NCI-H146 treated with DMSO at 0.1 percent for 48 hours (cell line): Measurements from ENCODE around the gene RTP1.
"Not testable (repeated sequence)": the region's sequence is repeated elsewhere in the genome, so short reads cannot be mapped to it uniquely, and the experiment has no call there.

Experiments
- DNase-seq: peaks from one replicate; lab custom pipeline; 2025; ENCODE audit not compliant: unreplicated experiment; lab: John Stamatoyannopoulos, UW

The RTP1 gene

DNA sequence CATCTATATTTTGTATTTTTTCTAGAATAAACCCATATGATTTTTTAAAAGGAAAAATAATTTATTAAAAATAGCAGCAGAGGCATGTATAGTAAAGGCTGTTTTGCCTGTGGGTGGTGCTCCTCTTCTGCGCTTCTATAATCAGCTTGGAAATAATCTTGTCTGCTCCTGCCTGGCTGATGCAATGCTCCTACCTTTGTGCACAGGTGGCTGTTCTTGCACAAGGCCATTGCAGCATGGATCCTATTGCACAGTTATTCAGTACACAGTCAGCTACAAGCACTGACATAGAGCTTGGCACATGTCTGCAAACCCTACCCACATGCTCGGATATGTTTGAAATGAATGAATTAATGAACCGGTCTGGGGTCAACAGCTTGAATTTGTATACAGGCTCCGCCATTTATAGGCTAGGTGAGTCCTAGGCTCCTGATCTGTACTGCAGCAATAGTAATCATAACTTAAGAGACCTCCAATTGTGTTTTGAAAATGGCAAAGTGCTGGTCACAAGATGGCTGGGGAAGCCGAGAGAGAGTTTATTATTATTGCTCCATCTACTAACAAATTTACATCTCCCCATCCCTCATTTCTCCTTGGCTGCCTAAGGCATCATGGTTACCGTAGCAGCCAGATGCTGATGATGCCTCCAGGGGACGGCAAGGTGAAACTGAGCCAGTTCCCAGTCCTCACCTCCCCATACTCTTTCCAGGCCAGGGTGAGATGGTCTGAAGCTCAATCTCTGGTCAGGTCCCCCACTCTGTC, 532 bp upstream of the RTP1 start:
- no peak for DNase-seq

GRCh38 chr3:187198490-187198889, 1.2 kb downstream of the RTP1 start:
- DNase-seq, result no peak

- not testable (repeated sequence) for DNase-seq
These were observed 2.3 kb downstream of the RTP1 start for GRCh38 chr3:187199463-187200050.

DNA sequence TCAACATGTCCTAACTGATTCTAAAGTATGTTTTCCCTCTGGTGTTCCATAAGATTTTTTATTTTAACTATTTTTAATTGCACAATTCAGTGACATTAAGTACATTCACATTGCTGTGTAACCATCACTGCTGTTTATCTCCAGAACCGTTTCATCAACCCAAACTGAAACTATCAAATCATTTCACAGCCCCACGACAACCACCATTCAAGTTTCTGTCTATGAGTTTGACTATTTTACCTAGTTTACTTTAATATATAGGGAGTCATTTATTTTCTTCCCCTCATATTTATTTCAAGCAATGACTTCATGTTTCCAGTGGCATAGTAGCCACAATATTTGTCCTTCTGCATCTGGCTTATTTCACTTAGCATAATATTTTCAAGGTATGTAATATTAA, 8.4 kb downstream of the RTP1 start:
- no peak for DNase-seq

DNA sequence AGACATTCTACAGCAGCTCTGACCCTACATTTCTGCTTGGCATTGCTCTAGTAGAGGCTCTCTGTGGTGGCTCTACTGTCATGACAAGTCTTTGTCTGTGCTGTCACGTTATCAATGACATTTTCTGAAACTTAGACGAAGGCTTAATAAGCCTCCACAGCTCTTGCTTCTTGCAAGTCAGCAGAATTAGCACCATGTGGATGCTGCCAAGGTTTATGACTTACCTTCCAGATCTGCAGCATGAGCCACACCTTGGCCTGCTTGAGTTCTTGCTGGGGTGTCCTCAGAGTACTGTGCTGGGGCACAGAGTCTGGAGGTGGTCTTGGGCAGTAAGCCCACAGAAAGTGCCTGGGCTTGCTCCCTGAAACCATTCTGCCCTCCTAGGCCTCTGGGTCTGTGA, 9.8 kb downstream of the RTP1 start:
- no peak for DNase-seq

DNA sequence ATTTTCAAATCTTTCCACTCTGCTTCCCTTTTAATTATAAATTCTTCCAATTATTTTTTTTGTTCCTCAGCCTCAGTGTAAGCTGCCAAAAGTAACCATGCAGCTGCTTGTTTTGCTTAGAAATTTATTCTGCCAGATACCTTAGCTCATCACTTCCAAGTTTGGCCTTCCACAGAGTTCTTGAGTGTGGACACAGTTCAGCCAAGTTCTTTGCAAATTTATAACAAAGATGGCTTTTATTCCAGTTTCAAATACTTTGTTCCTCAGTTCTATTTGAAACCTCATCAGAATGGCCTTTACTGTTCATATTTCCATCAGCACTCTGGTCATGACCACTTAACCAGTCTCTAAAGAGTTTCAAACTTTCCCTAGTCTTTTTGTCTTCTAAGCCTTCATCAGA, 10.3 kb downstream of the RTP1 start:
- no peak for DNase-seq

GRCh38 chr3:187208159-187208558, 10.9 kb downstream of the RTP1 start:
- DNase-seq, result no peak

DNA sequence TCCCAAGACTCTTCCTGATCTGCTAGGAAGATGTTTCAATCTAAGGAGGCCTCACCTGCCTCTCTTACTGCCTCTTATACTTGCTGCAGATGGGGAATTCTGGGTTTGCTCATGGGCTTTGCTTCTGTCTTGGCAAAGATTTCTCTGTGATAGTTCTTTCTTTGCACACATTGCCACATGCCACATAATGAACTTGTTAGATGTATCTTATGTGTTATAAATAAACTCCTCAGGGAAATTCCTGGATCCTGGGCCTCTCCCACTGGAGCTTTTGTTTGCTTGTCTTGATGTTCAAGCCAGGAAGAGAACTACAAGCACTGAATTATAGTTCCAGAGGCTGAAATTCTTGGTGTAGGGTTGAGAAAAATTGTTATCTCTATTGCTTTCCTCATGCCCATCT, 12.2 kb downstream of the RTP1 start:
- DNase-seq, result no peak

GRCh38 chr3:187210091-187210490, 12.8 kb downstream of the RTP1 start:
- DNase-seq, result no peak

DNA sequence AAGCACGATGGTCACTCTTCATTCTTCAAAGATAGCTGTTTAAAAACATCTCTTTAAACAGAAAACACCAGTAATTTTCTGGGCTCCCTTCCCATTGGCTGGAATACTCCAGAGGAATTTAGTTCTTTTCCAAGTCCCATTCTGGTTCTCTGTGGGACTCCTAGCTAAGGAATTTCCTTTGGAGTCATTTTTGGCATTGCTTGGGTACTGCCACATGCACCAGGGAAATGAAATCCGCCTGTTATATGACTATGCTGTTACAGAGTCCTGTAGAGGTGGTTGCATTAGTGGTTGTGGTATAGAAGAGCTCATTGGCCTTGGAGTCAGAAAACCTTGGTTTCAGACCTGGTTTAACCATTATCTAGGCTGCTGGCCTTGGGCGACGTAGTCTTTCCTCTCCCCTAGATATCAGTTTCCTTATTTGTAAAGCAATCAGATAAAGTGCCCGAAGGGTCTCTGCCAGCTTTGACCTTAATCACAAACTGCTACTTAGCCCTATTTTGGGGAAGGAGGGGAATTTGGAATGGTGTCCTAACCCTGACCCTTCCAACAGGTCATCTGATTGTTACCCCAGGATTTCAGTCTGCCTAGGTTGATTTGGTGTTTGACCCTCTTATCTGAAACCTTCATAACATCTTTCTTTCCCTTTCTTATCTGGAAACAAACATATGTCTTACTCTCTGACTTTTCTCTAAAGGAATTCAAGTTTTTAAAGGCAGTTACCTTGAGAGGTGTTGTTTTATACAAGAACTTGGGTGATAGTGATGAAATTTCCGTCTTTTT, 13.4 kb downstream of the RTP1 start:
- no peak for DNase-seq

GRCh38 chr3:187211532-187212195, 14.4 kb downstream of the RTP1 start:
- no peak for DNase-seq

GRCh38 chr3:187212196-187212545, 14.9 kb downstream of the RTP1 start:
- no peak for DNase-seq

DNA sequence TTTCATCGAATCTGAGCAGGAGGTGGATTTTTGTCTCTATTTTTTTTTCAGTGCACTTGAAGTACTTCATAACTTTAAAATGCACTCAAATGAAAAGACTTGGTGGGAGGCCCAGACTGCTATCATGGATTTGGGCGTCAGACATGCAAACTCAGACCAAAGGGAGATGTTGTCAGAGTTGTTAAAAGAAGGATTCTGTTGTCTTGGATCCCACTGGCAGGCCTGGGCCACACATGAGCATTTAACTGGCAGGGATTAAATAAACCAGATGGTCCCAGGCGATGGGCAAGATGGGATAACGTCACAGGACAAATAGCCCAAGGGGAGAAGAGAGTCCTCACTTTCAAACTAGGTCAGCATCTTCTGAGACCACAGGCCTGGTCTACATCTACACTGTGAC, 15.4 kb downstream of the RTP1 start:
- DNase-seq, result no peak

DNA sequence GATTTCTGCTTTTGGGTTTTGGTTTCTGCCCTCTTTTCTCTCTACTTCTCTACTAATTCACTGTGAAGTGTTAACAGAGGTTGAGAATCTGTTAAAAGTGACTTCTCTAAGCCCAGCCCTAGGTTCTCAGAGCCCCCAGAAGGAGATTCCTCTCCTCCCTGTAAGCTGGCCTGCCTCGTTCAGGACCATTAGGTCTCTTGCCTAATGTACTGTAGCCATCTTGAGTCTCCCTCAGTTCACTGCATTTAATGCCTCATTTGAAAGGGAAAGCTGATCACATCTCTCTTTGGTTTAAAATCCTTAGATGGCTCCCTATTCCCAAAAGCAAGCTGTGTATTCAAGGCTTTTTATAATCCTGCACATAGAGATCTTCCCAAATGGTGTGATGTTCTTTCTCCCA, 16.3 kb downstream of the RTP1 start:
- no peak for DNase-seq

DNA sequence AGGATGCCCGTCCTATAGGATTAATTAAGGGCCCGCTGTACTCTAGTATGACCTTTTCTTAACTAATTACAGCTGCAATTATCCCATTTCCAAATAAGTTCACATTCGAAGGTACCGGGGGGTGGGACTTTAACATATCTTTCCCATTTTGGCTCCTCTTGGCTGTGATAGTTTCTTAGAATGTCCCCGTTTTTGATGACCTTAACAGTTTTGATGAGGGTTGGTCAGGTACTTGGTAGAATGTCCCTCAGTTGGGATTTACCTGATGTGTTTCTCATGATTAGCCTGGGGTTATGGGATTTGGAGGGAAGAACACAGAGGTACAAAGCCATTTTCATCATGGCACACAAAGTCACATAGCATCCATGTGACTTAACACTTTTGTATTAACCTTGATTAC, 18.2 kb downstream of the RTP1 start:
- no peak for DNase-seq

DNA sequence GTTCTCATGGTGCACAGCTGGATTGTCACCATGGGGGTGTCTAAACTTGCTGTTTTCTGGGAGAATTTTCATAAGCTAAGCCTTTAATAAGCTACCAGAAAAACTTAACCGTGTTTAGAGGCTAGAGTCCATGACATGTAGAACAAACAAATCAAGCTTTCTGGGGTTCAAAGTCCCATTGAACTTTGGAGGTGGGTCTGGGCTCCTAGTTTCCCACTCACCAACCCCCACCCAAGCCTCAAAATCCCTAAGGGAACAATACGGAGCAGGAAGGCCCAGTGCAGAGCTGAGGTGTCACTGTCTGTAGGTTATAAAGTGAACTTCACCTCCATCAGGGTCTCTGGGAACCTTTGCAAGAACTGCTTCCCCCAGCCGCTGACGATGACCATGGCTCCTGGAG, 25.5 kb downstream of the RTP1 start:
- DNase-seq, result no peak

GRCh38 chr3:187223799-187224198, 26.5 kb downstream of the RTP1 start:
- DNase-seq, result no peak

DNA sequence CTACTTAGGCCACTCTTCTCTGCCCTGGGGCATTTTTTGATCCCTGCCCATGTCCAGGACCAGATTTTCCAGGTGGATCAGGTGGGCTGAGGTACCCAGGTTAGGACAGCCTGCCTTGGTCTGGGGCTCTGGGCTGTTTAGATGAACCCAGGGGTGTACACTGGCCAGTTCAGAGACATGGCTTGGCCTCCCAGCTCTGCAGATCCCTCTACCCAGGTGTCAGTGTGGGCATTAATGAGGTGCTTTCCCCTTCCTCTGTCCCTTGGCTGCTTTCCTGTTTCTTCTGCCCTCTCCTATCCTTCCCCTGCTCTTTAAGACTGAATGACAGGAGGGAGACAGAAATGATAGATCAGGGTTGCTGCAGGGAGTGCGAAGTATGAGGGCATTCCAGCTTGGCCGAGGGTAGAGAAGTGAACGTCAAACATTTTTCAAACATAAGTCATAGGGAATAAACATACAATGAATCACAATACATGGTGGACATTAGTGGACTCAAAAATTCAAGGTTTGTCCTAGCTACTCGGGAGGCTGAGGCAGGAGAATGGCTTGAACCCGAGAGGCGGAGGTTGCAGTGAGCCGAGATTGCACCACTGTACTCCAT, 30.5 kb downstream of the RTP1 start:
- DNase-seq, result no peak

DNA sequence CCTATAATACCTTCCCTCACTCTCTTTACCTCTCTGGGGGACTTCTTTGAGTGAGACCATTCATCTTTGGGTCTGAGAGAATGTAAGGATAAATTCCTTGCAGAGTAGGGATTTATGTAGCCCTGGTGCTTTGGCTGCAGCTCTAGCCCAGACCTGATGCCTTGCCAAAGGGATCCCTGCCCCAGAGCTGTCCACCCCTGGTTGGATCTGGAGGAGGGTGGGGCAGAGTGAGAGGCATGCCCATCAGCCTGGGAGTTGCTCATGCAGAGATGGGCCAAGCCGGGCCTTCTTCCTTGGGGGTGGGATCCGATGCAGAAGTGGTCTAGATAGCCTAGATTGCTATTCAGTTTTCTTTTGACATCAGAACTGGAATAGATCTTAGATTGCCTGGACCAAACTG, 31.5 kb downstream of the RTP1 start:
- DNase-seq, result no peak

GRCh38 chr3:187230011-187230410, 32.7 kb downstream of the RTP1 start:
- no peak for DNase-seq

GRCh38 chr3:187236962-187237361, 39.7 kb downstream of the RTP1 start:
- DNase-seq, result no peak
